Neural cell (in vitro differentiated cells): ENCODE measurements around the gene CENPP. TPM values are rescaled to one million over a fixed set of nuclear protein-coding genes. Genes with fewer than 3 reads are reported as not detected.

Experiments used
- H2AFZ ChIP-seq: fragments of 200-600, 300-800 bp; sonication (generic), shearing (Covaris generic); 2 replicates; pipeline ENCODE4 v1.6.0; 2014; ENCODE audit warnings: low read depth, mild to moderate bottlenecking, antibody characterized with exemption, low read length, moderate library complexity
- H3F3A ChIP-seq: fragments of 200-600 bp; shearing (Covaris generic); 2 replicates; pipeline ENCODE4 v1.6.1; 2016; ENCODE audit warnings: mild to moderate bottlenecking, moderate library complexity, mixed read lengths, antibody characterized with exemption, low read length; ENCODE audit not compliant: insufficient read depth, poor library complexity, severe bottlenecking
- H3K27ac ChIP-seq: fragments of 200-600, 300-800 bp; sonication (generic), shearing (Covaris generic); 2 replicates; pipeline ENCODE4 v1.5.1; 2014; ENCODE audit warnings: mild to moderate bottlenecking, low read length, moderate library complexity
- H3K27me3 ChIP-seq: fragments of 300-800, 200-600 bp; sonication (generic), shearing (Covaris generic); 2 replicates; pipeline ENCODE4 v1.6.0; 2014; ENCODE audit warnings: mild to moderate bottlenecking, low read depth, low read length, moderate library complexity; ENCODE audit not compliant: insufficient read depth
- H3K36me3 ChIP-seq: fragments of 300-800, 200-600 bp; sonication (generic), shearing (Covaris generic); 2 replicates; pipeline ENCODE4 v1.5.1; 2014; ENCODE audit warnings: mild to moderate bottlenecking, antibody characterized with exemption, low read length, moderate library complexity; ENCODE audit not compliant: insufficient read depth
- H3K4me2 ChIP-seq: fragments of 300-800, 200-600 bp; sonication (generic), shearing (Covaris generic); 2 replicates; pipeline ENCODE4 v1.6.0; 2014; ENCODE audit warnings: mild to moderate bottlenecking, low read length
- H3K4me3 ChIP-seq: fragments of 300-800, 200-600 bp; sonication (generic), shearing (Covaris generic); 2 replicates; pipeline ENCODE4 v1.5.1; 2014; ENCODE audit warnings: mild to moderate bottlenecking, low read length, moderate library complexity
- H3K79me2 ChIP-seq: fragments of 200-600 bp; shearing (Covaris generic); replicated peaks from 2 replicates; pipeline ENCODE4 v1.6.0; 2014; ENCODE audit warnings: mild to moderate bottlenecking, low read length, moderate library complexity; ENCODE audit not compliant: insufficient read depth
- H3K9ac ChIP-seq: fragments of 300-800, 200-600 bp; sonication (generic), shearing (Covaris generic); 2 replicates; pipeline ENCODE4 v1.6.1; 2016; ENCODE audit warnings: mild to moderate bottlenecking, low read length, mixed read lengths
- H3K9me2 ChIP-seq: fragments of 200-600 bp; shearing (Covaris generic); 2 replicates; pipeline ENCODE4 v1.6.1; 2016; ENCODE audit warnings: mild to moderate bottlenecking, low read length, mixed read lengths; ENCODE audit not compliant: insufficient read depth
- H3K9me3 ChIP-seq: fragments of 200-600, 300-800 bp; sonication (generic), shearing (Covaris generic); 2 replicates; pipeline ENCODE4 v1.6.1; 2016; ENCODE audit warnings: mild to moderate bottlenecking, mixed run types, low read length, moderate library complexity, mixed read lengths
- H4K20me1 ChIP-seq: fragments of 200-600 bp; shearing (Covaris generic); 2 replicates; pipeline ENCODE4 v1.6.1; 2016; ENCODE audit warnings: mild to moderate bottlenecking, mixed run types; ENCODE audit not compliant: insufficient read depth
- CTCF ChIP-seq: fragments of 450-650 bp; IDR thresholded peaks from 2 replicates; pipeline ENCODE4 v1.5.1; 2014; ENCODE audit warnings: antibody characterized with exemption, mild to moderate bottlenecking, moderate library complexity; ENCODE audit not compliant: poor library complexity, severe bottlenecking
- EP300 ChIP-seq: fragments of 450-650 bp; conservative IDR thresholded peaks from 2 replicates; pipeline ENCODE4 v1.6.1; 2014; ENCODE audit warnings: antibody characterized with exemption, mild to moderate bottlenecking, moderate library complexity; ENCODE audit not compliant: poor library complexity, severe bottlenecking
- EZH2 ChIP-seq: fragments of 200-600, 300-800 bp; shearing (Covaris generic), sonication (generic); IDR thresholded peaks from 2 replicates; pipeline ENCODE4 v1.6.1; 2014; ENCODE audit warnings: antibody characterized with exemption, low read length, borderline replicate concordance, mild to moderate bottlenecking; ENCODE audit not compliant: insufficient read depth, poor library complexity, severe bottlenecking
- MXI1 ChIP-seq: fragments of 450-650 bp; conservative IDR thresholded peaks from 2 replicates; pipeline ENCODE4 v1.6.1; 2014; ENCODE audit warnings: antibody characterized with exemption, mild to moderate bottlenecking; ENCODE audit not compliant: poor library complexity, severe bottlenecking
- POLR2AphosphoS5 ChIP-seq: IDR thresholded peaks from 2 replicates; pipeline ENCODE4 v1.6.1; 2012
- RAD21 ChIP-seq: fragments of 450-650 bp; conservative IDR thresholded peaks from 2 replicates; pipeline ENCODE4 v1.6.1; 2014; ENCODE audit warnings: antibody characterized with exemption, mild to moderate bottlenecking, moderate library complexity
- REST ChIP-seq: IDR thresholded peaks from 2 replicates; pipeline ENCODE4 v1.6.1; 2012; ENCODE audit warnings: borderline replicate concordance
- SMC3 ChIP-seq: fragments of 450-650 bp; conservative IDR thresholded peaks from 2 replicates; pipeline ENCODE4 v1.6.1; 2014; ENCODE audit warnings: antibody characterized with exemption, mild to moderate bottlenecking, moderate library complexity; ENCODE audit not compliant: poor library complexity
- TAF1 ChIP-seq: IDR thresholded peaks from 2 replicates; pipeline ENCODE4 v1.6.1; 2012; ENCODE audit warnings: low read depth
- polyA plus RNA-seq: library from polyadenylated mRNA; depleted of rRNA; stranded (reverse); fragments of >200 nt; gene quantifications from 2 replicates; pipeline ENCODE4 v1.2.3, GENCODE V29; 2014

CENPP gene
- polyA plus RNA-seq, 1 donor from 2014 or later: 5.0 TPM

GRCh38 chr9:92315456-92315855, 10.3 kb upstream of the CENPP start:
- Histone ChIP-seq H3K27me3 (no peaks in the 10 kb centered on the region), H3K9me3 (no peaks in the 10 kb centered on the region), H3K27ac (no peak overlapping the region), H4K20me1 (no peaks in the 10 kb centered on the region), H3K36me3 (no peaks in the 10 kb centered on the region), H3K9ac (no peak overlapping the region), H3F3A (no peaks in the 10 kb centered on the region), H3K4me2 (no peak overlapping the region), H3K9me2 (no peaks in the 10 kb centered on the region), H2AFZ (no peak overlapping the region), H3K4me3 (no peak overlapping the region), H3K79me2 (no peaks in the 10 kb centered on the region)
- no peak for TF ChIP-seq TAF1
- TF ChIP-seq RAD21: no peak
- TF ChIP-seq MXI1: no peak
- TF ChIP-seq CTCF: no peak
- no peak for TF ChIP-seq SMC3
- no peak for TF ChIP-seq EP300
- TF ChIP-seq POLR2AphosphoS5: no peak

GRCh38 chr9:92324431-92324830, 1.3 kb upstream of the CENPP start:
- no peak overlapping the region for H3K27ac ChIP-seq
- H2AFZ ChIP-seq: no peak overlapping the region
- H4K20me1 ChIP-seq: no peaks in the 10 kb centered on the region
- no peaks in the 10 kb centered on the region for H3K9me3 ChIP-seq
- H3K9me2 ChIP-seq: no peaks in the 10 kb centered on the region
- peaks cover 10% of the 10 kb centered on the region for H3K79me2 ChIP-seq
- peak overlapping the region; percentile 91 for H3K9ac ChIP-seq
- H3K4me3 ChIP-seq: peak overlapping the region; percentile 85
- no peaks in the 10 kb centered on the region for H3F3A ChIP-seq
- no peaks in the 10 kb centered on the region for H3K27me3 ChIP-seq
- H3K4me2 ChIP-seq: peak overlapping the region; percentile 81
- TF ChIP-seq EP300 (no peak), CTCF (no peak), POLR2AphosphoS5 (no peak), TAF1 (no peak), MXI1 (no peak), RAD21 (no peak), SMC3 (no peak), REST (no peak), EZH2 (no peak)
- H3K36me3 ChIP-seq: no peaks in the 10 kb centered on the region
